Thyroid gland (tissue), 4 donors: ENCODE data around the gene ANKRD6.

ENCODE experiments used
- POLR2A ChIP-seq, 2 donors: fragments of 450-650 bp; IDR thresholded peaks; one replicate each; pipeline ENCODE4 v1.6.1; 2017; ENCODE audit warnings: antibody characterized with exemption in 2 of 2, mild to moderate bottlenecking in 2 of 2, moderate library complexity in 1 of 2
- TF ChIP-seq, protein P1 (sequence below), 6 experiments: fragments of 200-600 bp in 3 of 6; fragments of 450-650 bp in 3 of 6; sonication (generic) in 3 of 6; IDR thresholded peaks; one replicate each; pipeline ENCODE4 v1.5.1; 2016 to 2019; ENCODE audit warnings: antibody characterized with exemption in 6 of 6, mild to moderate bottlenecking in 2 of 6, inconsistent platforms in 1 of 6, moderate library complexity in 1 of 6

DNA sequence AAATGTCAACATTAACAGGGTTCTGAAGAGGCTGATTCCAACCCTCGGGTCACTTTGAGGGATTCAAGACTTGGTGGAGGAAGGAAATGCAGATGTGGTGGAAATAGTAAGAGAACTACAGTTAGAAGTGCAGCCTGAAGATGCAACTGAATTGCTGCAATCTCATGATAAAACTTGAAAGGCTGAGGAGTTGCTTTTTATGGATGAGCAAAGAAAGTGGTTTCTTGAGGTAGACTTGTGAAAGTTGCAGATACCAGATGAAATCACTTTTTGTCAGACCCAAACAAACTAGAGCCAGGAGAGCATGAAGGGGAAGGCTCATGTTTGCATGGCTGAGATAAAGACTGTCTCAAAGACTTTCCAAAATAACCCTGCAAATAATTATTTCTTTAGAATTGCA is 16.2 kb downstream of the ANKRD6 start:
- no peak for TF ChIP-seq POLR2A (IDR thresholded peaks at IDR 0.05)
- TF ChIP-seq, protein P1, sequence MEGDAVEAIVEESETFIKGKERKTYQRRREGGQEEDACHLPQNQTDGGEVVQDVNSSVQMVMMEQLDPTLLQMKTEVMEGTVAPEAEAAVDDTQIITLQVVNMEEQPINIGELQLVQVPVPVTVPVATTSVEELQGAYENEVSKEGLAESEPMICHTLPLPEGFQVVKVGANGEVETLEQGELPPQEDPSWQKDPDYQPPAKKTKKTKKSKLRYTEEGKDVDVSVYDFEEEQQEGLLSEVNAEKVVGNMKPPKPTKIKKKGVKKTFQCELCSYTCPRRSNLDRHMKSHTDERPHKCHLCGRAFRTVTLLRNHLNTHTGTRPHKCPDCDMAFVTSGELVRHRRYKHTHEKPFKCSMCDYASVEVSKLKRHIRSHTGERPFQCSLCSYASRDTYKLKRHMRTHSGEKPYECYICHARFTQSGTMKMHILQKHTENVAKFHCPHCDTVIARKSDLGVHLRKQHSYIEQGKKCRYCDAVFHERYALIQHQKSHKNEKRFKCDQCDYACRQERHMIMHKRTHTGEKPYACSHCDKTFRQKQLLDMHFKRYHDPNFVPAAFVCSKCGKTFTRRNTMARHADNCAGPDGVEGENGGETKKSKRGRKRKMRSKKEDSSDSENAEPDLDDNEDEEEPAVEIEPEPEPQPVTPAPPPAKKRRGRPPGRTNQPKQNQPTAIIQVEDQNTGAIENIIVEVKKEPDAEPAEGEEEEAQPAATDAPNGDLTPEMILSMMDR (IDR thresholded peaks at IDR 0.05), result no peak
